Stimulated activated CD4-positive, alpha-beta T cell treated with anti-CD3 and anti-CD28 coated beads, TNF-alpha, amount 100 ng/mL, for 1 hour (primary cell): Measurements from ENCODE around the gene PLA2G4F.

Source experiments
- DNase-seq, 3 donors: peaks; one replicate each; pipeline ENCODE4 v3.0.0-alpha.2; 2020; ENCODE audit warnings: low read depth in 3 of 3, low spot score in 1 of 3

Gene PLA2G4F

GRCh38 chr15:42147431-42147735, 9.1 kb downstream of the PLA2G4F start:
- no peak for DNase-seq

DNA sequence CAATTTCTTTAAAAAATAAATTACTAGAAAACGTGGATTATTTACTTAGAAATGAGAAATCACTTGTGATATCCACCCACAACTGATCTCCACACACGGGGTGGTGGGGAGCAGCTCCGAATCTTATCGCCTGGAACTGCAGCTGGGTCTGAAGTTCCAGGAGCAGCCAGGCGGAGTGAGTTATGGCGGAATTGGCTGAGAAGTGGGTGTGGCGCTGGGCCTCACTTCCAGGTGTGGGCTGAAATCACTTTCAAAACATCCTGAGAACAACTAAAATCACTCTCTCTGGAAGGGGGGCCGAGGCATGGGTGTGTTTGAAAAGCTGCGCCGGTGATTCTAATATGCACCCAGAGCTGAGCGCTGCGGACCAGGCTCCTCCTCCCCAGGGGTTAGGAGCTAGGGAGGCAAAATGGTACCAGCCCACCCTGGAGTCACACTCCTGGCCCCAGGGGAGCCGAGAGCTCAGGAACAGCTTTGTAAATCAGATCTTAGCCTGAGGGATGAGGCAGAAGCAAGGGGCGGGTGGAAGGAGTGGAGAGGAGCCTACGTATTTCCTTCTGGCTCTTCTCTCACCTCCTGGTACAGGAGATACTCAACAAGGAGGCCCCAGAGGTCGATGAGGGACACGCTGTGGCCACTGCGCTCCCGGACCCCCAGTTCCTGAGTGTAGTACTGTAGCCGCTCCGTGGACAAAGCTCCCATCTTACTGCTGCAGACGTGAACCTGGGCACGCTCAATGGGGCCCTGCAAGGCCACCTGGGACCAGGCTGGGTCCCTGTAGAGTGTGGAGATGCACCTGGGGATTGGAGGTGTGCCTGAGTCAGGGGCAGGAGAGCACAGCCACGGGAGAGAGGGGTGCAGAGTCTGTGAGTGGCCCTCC, 9.6 kb downstream of the PLA2G4F start:
- DNase-seq = no peak

- no peak for DNase-seq
Observed at GRCh38 chr15:42145546-42146455, 10.6 kb downstream of the PLA2G4F start.

GRCh38 chr15:42144841-42145375, 11.5 kb downstream of the PLA2G4F start:
- DNase-seq = no peak

DNA sequence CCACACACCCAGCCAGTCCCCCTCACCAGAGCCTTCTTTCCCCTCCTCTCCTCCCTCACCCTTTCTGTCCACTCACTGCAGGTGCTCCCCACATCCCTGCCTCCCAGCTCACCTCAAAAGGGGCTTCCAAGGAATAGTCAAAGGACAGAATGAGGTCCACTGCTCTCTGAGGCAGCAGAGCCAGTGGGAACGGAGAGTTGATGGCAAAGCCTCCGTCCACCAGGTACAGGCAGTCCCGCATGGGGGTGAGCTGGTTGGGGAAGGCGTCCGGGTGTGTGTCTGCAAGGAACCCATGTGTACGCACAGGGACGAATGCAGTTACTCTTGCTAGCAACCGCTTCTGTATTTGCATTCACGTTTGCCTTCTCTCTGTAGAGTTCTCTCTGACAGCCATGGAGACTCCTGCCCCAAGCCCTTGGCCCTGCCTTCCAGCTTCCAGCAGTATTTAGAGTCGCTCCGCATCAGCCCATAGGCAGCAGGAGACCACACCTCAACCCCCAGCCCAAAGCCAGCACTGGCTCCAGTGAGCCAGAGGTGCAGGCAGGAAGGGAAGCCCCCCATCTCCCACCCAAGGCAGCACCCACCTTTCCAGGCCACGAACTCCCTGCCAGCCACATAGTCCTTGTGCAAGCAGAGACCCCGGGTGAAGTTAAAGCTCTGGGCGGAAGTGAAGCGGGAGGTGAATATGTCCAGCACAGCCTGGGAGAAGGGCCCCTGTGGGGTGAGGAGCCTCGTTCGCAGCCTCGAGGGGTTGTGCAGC, 12.4 kb downstream of the PLA2G4F start:
- DNase-seq = no peak

DNA sequence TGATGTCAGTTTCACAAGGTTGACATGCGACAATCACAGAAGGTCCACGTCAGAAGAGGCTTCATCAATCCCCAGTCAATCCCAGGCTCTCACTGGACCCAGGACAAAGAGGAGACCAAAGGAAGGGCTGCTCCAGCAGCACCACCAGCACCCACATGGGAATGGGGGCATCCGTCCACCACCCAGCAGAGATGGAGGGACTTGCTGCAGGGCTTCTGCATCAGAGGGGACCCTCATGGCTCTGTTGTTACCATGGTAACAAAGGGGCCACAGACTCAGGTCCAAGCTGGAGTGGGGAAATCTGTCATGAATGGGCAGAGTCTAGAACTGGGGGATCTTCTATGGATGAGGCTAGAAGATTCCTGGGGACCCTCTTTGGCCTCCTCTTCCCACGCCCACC, 13.1 kb downstream of the PLA2G4F start:
- no peak for DNase-seq

DNA sequence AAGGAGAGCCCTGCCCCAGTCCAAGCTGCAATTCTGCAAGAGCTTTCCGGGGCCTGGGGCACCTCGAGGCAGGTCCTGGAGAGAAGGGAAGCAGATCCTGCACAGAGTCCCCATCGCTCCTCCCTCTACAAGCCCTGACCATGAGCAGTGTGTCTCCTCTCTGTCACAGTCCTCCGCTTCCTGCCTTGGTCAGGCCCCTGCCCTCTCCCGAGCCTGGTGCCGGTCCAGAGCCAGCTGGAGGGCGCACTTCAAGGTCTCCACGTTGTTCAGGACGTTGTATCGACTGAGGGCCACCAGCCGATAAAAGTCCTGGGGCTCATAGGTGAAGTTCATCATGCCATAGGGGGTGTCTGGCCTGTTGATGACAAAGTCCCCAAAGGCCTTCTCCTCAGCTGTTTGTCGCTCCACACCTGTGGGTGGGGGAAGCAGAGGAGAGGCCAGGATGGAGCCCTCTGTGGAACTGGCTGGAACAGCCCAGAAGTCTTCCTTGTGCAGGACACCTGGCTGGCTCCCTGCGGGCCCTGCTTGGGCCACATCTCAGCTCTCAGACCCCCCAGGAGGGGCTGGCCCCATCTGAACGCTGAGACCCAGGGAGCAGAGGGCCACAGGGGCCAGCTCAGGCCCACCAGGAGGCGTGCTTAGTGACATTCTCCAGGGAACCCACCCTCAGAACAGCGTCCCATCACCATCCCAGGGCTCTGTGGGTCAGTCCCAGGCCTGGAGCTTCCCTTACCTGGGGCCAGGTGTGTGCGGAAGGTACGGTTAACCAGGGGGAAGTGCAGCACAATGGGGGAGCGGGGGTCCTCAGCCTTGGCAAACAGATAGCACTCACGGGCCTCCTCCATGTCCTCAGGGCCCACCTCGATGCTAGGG, 14.4 kb downstream of the PLA2G4F start:
- no peak for DNase-seq

GRCh38 chr15:42141246-42141645, 15.2 kb downstream of the PLA2G4F start:
- DNase-seq = no peak

GRCh38 chr15:42140383-42141070, 15.9 kb downstream of the PLA2G4F start:
- DNase-seq = no peak

DNA sequence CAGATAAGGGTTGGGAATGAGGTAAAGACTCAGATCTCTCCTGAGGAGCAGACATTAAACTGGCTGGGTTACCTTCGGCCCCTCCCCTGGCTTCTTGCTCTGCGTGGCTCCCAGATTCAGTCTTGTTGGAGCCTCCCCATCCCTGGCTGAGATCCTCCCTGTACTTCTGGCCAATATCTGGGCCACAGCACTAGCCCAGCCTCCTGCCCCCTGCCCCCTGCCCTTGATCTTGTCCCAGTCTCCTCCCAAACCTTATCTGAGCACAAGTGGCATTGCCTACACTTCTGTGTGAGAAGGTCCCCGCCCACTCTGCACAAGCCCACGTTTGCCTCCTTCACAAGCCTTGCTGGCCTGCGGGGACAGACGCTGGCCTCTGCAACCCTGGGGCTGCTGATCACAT, 16.8 kb downstream of the PLA2G4F start:
- DNase-seq = no peak

- no peak for DNase-seq
Observed at GRCh38 chr15:42138968-42139386, 17.5 kb downstream of the PLA2G4F start.

GRCh38 chr15:42138411-42138810, 18.0 kb downstream of the PLA2G4F start:
- no peak for DNase-seq

GRCh38 chr15:42137461-42138261, 18.8 kb downstream of the PLA2G4F start:
- no peak for DNase-seq

GRCh38 chr15:42136513-42136912, 19.9 kb downstream of the PLA2G4F start:
- DNase-seq = no peak

- DNase-seq = no peak
Observed at GRCh38 chr15:42135351-42135750, 21.1 kb downstream of the PLA2G4F start.

GRCh38 chr15:42134617-42135245, 21.7 kb downstream of the PLA2G4F start:
- DNase-seq = no peak

GRCh38 chr15:42133886-42134502, 22.4 kb downstream of the PLA2G4F start:
- peak in 2 of 3 donors; percentile 5 to 27 for DNase-seq

GRCh38 chr15:42133356-42133755, 23.1 kb downstream of the PLA2G4F start:
- no peak for DNase-seq
